RPMI7951 (cell line): Measurements from ENCODE around the gene DGCR6L. TPM values are rescaled to one million over a fixed set of nuclear protein-coding genes. Genes with fewer than 3 reads are reported as not detected.
"Not testable (repeated sequence)": the region's sequence is repeated elsewhere in the genome, so short reads cannot be mapped to it uniquely, and the experiment has no call there.

Experiments used
- DNase-seq: peaks from one replicate; pipeline ENCODE4 v3.0.0-alpha.2; 2012; ENCODE audit warnings: low read depth
- total RNA-seq: library from RNA; depleted of rRNA; stranded (reverse); fragments of >200 nt; shearing (Covaris generic); gene quantifications from 2 replicates; pipeline ENCODE4 v1.2.3, GENCODE V29; 2014

DGCR6L gene
- total RNA-seq, 1 experiment from 2014 or later: 39.7 TPM

DNA sequence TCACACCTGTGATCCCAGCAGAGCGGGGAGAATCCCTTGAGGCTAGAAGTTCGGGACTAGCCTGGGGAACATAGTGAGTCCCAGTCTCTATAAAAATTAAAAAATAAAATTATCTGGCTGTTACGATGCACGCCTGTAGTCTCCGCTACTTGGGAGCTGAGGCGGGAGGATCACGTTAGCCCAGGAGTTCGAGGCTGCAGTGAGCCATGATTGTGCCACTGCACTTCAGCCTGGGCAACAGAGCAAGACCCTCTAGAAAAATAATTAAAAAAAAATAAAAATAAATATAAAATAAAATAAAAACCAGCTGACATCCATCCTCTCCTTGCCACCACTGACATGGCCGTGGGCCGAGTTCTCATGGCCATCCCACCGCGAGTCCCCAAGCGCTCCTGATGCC is 44.0 kb downstream of the DGCR6L start:
- no peak for DNase-seq

DNA sequence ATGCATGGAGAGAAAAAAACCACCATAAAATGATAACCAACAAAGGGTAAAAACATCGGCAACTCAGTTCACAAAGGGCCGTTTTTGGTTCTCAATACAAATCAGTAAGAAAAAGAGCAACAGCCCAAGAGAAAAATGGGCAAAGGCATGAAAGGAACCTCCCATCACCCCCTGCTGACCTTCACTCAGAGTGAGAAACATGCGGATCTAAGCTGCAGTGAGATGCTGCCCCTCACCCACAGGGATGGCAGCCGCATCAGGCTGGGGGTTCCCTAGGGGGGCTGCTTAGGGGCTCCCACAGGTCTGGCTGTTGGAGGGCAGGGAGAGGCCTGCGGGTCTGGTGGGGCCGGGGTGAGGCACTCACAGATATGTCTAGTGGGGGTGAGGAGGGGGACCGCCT is 44.5 kb downstream of the DGCR6L start:
- DNase-seq: not testable (repeated sequence)

DNA sequence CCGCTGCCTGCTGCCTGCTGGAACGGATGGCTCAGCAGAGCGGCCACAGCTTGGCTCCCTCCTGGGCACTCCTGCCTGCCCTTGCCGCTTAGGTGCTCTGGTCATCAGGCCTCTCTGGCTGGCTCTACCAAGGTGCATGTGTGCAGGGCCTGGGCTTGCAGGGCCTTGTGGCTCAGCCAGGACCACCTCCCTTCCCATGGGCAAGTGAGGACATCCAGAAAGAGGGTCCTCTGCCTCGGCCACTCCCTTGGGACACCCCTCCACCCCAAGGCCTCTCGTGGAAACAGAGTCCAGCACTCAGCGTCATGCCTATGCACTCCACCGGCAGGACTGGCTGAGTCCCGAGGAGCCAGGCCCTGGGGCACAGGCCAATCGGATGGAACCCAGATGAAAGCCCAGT is 45.5 kb downstream of the DGCR6L start:
- not testable (repeated sequence) for DNase-seq

GRCh38 chr22:20273758-20274181 is 46.1 kb downstream of the DGCR6L start:
- DNase-seq: no peak

GRCh38 chr22:20272700-20273099 is 47.2 kb downstream of the DGCR6L start:
- DNase-seq: no peak

- DNase-seq: peak; percentile 13
Measured at GRCh38 chr22:20272174-20272573, 47.7 kb downstream of the DGCR6L start.

DNA sequence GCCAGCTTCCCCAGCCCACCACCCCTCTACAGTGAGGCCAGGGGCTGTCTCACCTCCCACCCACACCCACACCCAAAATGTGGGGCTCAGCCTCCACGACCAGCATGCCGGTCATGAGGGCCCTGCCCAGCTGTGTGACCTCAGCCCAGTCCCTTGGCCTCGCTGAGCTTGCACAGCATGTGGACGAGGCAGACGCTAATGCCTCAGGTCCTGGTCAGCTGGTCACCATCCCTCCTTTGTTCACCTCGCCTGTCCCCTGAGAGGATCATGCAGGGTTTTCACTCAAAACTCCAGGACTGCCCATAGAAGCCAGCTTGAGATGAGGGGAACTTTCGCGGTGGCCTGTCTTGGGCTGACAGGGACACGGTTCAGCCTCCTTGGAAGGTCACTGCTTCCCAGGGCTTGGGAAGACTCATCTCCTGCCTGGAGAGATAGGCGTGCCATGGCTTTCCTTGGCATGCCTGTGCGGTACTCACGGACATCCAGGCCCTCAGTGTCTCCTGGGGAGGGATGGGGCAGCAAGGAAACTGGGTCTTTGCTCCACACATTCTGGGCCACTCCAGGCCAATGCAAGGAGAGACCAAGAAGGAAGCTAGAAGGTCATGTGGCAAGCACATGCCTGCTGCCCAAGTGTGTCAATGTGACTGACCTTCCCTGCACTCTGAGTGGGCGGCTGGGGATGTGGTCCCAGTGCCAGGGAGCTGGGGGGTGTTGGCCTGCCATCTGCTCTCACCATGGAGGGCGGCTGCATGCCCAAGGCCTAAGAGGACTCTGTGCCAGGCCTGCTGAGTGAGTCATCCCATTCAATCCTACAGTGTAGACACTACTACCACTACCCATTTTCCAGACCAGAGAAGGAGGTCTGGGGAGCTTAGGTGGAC is 48.5 kb downstream of the DGCR6L start:
- DNase-seq: peak; percentile 62

DNA sequence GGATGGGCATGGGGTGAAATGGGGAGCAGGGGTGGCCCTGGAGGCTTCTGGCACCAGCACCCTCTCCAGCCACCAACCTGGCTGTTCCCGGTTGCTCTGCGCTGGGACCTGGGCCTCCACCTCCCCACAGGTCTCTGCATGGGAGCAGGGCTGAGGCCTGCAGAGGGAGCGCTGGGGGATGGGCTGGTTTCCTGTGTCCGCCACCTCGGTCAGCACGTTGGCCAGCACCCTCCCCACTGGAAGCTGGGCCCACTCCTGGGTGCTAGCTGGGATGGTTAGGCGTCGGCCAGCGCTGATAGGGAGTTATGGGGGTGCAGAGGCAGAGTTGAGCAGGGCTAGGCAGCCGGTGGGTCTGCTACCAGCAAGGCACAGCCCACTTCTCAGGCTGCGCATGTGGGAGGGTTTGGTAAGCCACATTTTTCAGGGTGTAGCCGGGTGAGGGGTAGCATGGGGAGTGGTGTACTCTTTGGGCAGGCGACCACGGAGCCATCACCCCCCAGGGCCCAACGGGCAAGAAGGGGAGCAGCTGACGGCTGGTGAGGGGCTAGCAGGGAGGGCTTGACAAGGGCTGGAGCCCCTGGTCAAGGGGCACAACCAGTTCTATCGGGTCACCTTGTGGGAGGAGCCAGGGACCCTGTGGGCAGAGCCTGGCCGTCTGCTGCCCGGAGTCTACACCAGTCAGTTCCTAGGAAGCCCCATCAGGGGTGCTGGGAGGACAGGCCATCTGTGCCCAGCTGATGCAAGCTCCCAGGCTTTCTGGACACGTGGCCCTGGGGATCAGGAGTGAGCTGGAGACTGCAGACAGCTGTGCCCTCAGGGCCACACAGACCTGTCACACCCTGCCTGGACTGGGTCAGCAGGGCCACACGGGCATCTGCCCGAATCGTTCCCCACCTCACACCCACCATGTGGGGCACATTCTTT is 49.4 kb downstream of the DGCR6L start:
- peak; percentile 33 for DNase-seq

DNA sequence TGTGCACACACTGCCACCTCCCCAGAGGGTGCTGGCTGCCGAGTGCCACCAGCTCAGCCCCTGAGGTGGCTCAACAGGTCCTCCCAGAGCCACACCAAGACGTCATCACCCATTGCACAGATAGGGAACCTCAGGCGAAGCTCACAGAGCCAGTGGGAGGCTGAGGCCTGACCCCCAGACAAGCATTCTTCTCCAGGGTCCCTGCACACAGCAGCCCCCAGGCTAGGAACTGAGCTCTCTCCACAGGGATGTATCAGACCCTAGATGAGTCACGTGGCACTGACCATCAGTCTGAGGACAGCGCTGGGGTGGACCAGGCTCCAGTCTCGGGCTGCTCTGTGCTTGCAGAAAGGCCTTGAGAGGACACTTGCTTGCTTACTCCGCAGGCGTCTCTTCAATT is 50.2 kb downstream of the DGCR6L start:
- not testable (repeated sequence) for DNase-seq

DNA sequence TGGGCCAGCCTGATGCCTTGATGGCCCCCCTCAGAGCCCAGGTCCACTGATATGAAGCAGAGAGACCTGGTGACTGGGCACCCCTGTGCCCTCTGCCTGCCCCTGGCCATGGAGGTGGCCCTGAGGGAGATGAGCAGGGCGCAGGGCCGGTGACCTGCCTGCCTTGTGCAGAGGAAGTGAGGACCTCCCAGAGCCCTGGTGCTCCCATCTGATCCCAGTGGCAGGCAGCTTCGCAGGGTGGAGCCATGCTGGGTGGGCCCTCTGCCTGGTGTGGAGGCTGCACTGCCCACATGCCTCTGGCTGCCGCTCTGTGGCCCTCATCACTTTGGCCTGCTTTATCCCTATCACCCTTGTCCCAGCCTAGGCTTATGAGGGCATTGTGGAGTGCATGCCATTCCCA is 50.7 kb downstream of the DGCR6L start:
- not testable (repeated sequence) for DNase-seq

DNA sequence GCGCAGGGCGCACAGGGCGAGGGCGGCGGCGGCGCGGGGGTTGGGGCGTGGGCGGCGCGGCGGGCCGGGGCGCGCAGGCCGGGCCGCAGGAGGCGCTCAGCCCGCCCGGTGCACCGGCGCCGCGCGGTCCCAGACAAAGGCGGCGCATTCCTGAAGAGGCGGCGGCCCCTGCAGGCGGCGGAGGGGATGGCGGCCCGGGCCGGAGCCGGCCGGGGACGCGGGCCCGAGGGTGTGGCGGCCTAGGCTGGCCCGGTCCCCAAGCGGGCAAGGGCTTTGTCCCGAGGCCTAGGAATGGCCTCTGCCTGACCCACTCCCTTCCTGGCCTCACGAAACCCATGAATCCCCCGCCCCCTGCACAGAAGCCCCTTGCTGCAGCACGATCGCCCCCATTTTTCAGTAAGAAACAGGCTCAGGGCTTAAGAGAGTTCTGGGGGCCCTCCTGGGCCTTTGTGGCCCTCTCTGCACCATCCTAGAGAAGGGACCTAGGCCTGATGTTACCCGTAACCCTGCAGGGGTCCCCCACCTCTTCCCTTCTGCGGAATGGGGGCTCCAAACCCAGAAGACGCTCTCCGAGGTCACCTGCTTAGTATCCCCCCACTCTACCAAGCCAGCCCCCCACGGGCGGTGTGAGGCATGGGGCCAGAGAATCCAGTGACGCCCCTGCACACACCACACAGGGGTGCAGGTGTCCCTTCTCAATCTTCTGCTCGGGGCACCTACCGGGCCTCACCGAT is 51.4 kb downstream of the DGCR6L start, which contains the start of gene RTN4R:
TSS of gene RTN4R (minus strand) at position 40 of the 734 bp plus-strand sequence. CDS start 226 bp downstream, outside the sequence.
- DNase-seq: peak; percentile 25

DNA sequence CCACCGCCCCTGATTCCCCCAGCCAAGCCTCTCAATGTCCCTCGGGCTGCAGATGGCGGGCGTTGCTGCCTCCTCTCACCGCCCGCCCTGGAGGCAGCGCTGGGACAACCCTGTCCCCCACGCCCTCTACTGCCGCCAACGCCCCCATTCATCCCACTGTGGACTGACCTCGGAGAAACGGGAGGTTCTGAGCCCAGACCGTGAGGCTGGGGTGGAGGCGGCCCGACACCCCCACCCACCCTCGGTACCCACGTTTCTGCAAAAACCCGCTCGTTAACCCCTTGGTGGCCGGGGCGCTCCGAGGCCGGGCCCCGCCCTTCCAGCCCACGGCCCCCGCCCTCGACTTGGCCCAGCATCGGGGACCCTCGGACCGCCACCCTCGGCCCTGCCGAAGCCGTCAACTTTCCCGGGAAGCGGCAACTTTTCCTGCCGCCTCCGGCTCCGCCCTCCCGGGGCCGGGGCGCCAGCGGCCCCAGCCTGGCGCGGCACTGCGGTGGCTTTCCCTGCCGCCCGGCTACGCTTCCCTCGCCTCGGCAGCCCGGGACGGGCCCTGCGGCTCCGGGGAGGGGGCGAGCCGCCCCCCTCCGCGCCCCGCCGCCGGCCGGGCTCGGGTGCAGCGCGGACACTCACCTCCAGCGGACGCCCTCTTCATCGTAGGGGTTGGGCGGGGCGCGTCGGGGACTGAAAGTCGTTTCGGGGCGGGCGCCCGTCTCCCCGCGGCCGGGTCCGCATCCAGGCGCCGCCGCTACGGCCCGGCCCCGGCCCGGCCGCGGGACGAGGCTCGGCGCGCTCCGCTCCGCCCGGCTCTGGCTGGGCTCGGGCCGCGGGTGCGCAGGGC is 52.2 kb downstream of the DGCR6L start:
- DNase-seq: no peak

- not testable (repeated sequence) for DNase-seq
Measured at GRCh38 chr22:20266667-20267440, 53.0 kb downstream of the DGCR6L start.

- not testable (repeated sequence) for DNase-seq
Measured at GRCh38 chr22:20265772-20266666, 53.8 kb downstream of the DGCR6L start.

DNA sequence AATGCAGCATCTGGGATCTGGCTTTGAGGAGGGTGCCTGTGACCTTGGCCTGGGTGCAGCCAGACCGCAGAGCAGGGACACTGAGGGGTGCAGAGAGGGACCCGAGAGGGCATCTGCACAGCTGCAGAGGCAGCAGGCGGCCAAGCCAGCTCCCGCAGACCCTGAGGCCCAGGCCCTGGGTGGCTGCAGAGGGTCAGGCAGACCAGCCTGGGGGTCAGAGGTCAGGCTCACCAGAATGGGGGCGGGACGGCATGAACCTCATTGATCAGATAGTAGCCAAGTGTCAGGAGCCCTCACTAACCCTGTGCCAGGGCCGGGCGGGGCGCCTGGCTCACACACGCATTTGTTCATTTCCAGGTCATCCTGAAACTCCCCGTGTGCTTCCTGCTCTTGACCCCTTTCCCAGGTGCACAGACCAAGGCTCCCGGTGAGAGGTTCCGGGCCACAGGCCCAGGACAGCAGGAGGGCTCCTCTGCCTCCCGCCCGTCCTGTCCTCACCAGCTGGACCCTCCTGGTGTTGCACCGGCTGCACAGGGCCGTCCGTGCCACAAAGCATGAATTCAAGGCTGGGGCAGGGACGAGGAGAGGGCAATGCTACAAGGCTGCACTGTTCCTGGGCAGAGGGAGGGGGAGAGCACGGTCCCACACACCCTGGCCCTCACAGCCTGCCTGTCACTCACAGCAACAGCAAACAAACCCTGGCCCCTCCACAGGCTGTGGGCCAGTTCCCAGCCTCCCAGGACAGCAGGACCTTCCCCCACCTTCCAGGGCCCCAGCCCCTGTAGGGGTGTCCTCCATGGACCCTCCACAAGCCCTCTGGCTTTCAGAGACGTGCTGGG is 55.0 kb downstream of the DGCR6L start:
- DNase-seq: no peak
